GM18907 (cell line): ENCODE measurements around the gene TMEM132C.

ENCODE experiments used
- ATAC-seq: cut with Tn5 transposase; IDR thresholded peaks from one replicate; pipeline ENCODE4 v1.9.1; 2021; ENCODE audit warnings: mild to moderate bottlenecking, moderate library complexity; ENCODE audit not compliant: unreplicated experiment

TMEM132C gene

GRCh38 chr12:128693771-128694170 is 426.8 kb downstream of the TMEM132C start:
- ATAC-seq: no peak

GRCh38 chr12:128694445-128694844 is 427.5 kb downstream of the TMEM132C start:
- no peak for ATAC-seq

GRCh38 chr12:128695697-128696096 is 428.7 kb downstream of the TMEM132C start:
- no peak for ATAC-seq

GRCh38 chr12:128698301-128698972 is 431.5 kb downstream of the TMEM132C start:
- no peak for ATAC-seq

GRCh38 chr12:128699106-128699505 is 432.1 kb downstream of the TMEM132C start:
- ATAC-seq: no peak

- no peak for ATAC-seq
Measured at GRCh38 chr12:128702371-128702770, 435.4 kb downstream of the TMEM132C start.

- no peak for ATAC-seq
Measured at GRCh38 chr12:128705140-128705539, 438.2 kb downstream of the TMEM132C start.

- no peak for ATAC-seq
Measured at GRCh38 chr12:128707488-128707887, 440.5 kb downstream of the TMEM132C start.

GRCh38 chr12:128708789-128709188 is 441.8 kb downstream of the TMEM132C start:
- ATAC-seq: no peak

GRCh38 chr12:128709660-128710059 is 442.7 kb downstream of the TMEM132C start:
- ATAC-seq: no peak

- ATAC-seq: no peak
Measured at GRCh38 chr12:128711486-128711885, 444.5 kb downstream of the TMEM132C start.

GRCh38 chr12:128712622-128713021 is 445.7 kb downstream of the TMEM132C start:
- no peak for ATAC-seq

- no peak for ATAC-seq
Measured at GRCh38 chr12:128715485-128715884, 448.5 kb downstream of the TMEM132C start.

- ATAC-seq: no peak
Measured at GRCh38 chr12:128724468-128725046, 457.6 kb downstream of the TMEM132C start.

GRCh38 chr12:128726886-128727285 is 459.9 kb downstream of the TMEM132C start:
- ATAC-seq: no peak

- no peak for ATAC-seq
Measured at GRCh38 chr12:128727461-128727860, 460.5 kb downstream of the TMEM132C start.

GRCh38 chr12:128727999-128728398 is 461.0 kb downstream of the TMEM132C start:
- ATAC-seq: no peak

- no peak for ATAC-seq
Measured at GRCh38 chr12:128729628-128730121, 462.7 kb downstream of the TMEM132C start.

- ATAC-seq: no peak
Measured at GRCh38 chr12:128734371-128734770, 467.4 kb downstream of the TMEM132C start.

GRCh38 chr12:128737292-128737966 is 470.5 kb downstream of the TMEM132C start:
- ATAC-seq: no peak

GRCh38 chr12:128743916-128744315 is 476.9 kb downstream of the TMEM132C start:
- ATAC-seq: no peak
